ENCODE results near the gene MBP. TPM values are rescaled to one million over a fixed set of nuclear protein-coding genes. Genes with fewer than 3 reads are reported as not detected.
"Not testable (repeated sequence)": the region's sequence is repeated elsewhere in the genome, so short reads cannot be mapped to it uniquely, and the experiment has no call there.

MBP gene
- polyA plus RNA-seq, 4 donors, result 19.6 to 25.1 (median 20.5) TPM

DNA sequence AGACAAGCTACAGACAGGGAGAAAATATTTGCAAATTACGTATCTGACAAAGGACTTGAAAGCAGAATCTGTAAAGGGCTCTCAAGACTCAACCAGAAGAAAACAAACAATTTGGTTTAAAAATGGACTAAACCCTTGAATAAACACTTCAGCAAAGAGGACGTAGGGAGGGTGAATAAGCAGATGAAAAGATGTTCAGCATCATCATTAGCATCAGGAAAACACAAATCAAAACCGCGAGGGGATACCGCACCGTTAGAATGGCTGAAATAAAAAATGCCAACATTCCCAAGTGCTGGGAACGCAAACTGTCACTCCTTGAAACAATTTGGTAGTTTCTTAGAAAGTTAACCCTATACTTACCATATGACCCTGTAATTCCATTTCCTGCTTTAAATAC, 136.7 kb downstream of the MBP start:
- DNase-seq (ENCODE audit: low read depth in 4 of 4, low spot score in 3 of 4), result no peak

DNA sequence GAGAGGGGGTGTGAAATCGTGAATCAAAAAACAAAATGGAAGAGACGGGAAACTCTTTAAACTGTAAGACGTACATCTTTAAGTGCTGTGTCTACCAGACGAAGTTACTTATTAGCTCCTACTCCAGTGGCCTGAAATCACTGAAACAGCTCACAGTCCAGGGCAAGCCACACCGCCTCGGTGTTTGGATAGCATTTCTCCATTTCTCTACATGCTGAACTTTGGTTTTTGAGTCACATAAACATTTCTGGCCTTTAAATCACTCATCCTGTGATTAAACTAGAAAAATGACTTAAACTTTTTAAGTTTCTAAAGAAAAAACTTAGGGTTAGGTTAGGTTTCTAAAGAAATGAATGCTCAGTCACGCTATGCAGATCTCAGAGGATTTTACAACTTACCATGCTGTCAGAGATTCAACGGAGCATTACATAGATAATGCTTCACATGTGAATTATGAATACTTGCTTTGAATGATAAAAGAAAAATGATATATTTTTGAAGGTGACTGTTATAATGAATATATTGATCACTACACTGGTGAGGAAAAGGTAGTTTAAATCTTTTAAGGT, 138.4 kb downstream of the MBP start:
- DNase-seq (ENCODE audit: low read depth in 4 of 4, low spot score in 3 of 4), result no peak

GRCh38 chr18:76993573-76993972, 139.0 kb downstream of the MBP start:
- DNase-seq (ENCODE audit: low read depth in 4 of 4, low spot score in 3 of 4), result no peak

DNA sequence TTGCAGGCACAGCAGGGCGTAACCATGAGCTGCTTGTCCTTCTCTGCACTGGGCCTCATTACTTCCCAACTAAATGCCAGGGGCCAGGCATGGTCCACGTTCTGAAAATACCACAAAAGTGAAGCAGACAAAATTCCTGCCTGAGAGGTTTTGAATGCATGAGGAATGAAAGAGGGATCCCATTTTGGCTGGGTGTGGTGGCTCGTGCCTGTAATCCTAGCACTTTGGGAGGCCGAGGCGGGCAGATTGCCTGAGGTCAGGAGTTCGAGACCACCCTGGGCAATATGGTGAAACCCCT, 139.5 kb downstream of the MBP start:
- DNase-seq (ENCODE audit: low read depth in 4 of 4, low spot score in 3 of 4), result no peak

- no peak for DNase-seq (ENCODE audit: low read depth in 4 of 4, low spot score in 3 of 4)
Measured at GRCh38 chr18:76992226-76993084, 140.1 kb downstream of the MBP start.

GRCh38 chr18:76991021-76991688, 141.4 kb downstream of the MBP start:
- no peak for DNase-seq (ENCODE audit: low read depth in 4 of 4, low spot score in 3 of 4)

GRCh38 chr18:76990343-76991020, 142.1 kb downstream of the MBP start:
- DNase-seq (ENCODE audit: low read depth in 4 of 4, low spot score in 3 of 4), result not testable (repeated sequence)

- no peak for DNase-seq (ENCODE audit: low read depth in 4 of 4, low spot score in 3 of 4)
Measured at GRCh38 chr18:76989647-76990190, 142.9 kb downstream of the MBP start.

GRCh38 chr18:76988827-76989646, 143.5 kb downstream of the MBP start:
- no peak for DNase-seq (ENCODE audit: low read depth in 4 of 4, low spot score in 3 of 4)

- DNase-seq (ENCODE audit: low read depth in 4 of 4, low spot score in 3 of 4), result no peak
Measured at GRCh38 chr18:76988031-76988826, 144.4 kb downstream of the MBP start.

DNA sequence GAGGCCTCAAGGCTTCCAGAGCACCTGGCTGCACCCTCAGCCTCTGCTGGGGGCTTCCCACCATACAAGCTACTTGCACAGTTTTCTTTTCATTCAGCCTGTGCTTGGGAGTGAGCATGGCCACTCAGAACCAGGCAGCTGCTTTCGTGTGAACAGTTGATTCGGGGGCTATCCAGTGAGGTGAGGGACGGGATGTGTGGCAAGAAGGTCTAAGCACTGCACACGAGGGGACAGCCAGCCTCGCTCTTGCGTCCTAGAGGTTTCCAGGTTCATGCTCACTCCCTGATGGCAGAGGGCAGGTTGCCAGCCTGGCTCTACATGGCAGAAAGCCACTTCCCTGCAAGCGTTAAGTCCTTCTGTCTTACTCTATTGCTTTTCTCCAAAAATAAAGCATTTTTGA, 146.2 kb downstream of the MBP start:
- no peak for DNase-seq (ENCODE audit: low read depth in 4 of 4, low spot score in 3 of 4)

GRCh38 chr18:76985951-76986236, 146.7 kb downstream of the MBP start:
- DNase-seq (ENCODE audit: low read depth in 4 of 4, low spot score in 3 of 4), result no peak

- no peak for DNase-seq (ENCODE audit: low read depth in 4 of 4, low spot score in 3 of 4)
Measured at GRCh38 chr18:76985156-76985950, 147.2 kb downstream of the MBP start.

DNA sequence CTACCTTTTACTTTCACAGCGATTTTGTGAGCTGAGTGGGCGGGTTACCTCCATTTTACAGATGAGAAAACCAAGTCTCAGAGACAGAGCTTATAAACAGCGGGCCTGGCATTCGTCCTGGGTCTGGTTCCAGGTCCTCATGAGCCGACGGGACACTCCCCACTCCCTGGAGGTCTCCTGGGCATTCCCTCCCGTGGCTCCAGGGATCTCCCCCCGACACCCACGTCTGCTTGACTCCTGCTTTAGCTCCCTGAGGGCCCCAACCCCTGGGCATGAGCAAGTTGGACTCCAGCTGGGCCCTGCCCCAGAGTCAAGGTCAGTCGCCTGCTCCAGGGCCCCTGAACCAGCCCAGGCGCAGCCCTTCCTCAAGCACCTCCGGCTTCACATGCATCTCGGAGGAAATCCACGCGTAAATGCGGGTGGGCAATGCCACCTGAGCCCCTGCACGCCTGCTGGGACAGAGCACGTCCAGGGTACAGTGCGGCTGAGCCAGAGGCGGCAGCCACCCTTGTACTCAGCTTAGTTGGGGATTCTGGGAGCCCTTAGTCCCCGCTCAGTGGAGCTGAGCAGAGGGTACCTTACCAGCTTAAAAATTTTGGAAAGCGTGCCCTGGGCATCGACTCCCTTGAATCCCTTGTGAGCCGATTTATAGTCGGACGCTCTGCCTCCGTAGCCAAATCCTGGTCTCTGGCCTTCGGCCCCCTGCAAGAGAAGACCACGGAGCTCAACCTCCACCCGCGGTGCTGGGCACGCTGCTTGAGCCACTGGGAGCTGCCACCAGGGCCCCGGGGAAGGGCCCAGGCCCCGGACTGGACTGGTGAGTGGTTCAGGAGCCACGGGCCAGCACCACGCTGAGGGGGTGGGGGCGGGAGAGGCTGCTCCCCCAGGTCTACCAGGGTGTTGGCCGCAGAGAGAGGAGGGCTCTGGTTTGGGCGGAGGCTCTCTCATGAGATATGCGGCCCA, 148.1 kb downstream of the MBP start:
- no peak for DNase-seq (ENCODE audit: low read depth in 4 of 4, low spot score in 3 of 4)

DNA sequence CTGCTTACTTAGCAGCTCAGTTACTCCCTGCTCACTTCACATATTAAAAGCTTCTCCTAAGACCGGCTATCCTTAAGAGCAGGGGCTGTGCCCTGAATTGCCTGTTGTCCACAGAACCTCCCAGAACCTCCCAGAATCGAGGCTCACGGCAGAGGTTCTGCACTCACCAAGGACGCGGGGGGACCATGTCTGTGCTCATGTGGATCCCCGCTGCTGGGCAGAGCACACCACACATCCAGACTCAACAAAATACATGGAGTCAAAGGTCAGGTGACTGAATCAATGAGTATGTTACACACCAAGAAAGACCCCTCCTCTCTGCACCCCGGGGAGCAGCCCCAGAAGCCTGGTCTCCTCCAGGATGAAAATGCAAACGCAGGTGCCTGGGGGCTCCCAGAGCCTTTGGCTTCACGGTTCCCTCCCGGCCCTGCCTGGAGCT, 149.0 kb downstream of the MBP start:
- no peak for DNase-seq (ENCODE audit: low read depth in 4 of 4, low spot score in 3 of 4)

DNA sequence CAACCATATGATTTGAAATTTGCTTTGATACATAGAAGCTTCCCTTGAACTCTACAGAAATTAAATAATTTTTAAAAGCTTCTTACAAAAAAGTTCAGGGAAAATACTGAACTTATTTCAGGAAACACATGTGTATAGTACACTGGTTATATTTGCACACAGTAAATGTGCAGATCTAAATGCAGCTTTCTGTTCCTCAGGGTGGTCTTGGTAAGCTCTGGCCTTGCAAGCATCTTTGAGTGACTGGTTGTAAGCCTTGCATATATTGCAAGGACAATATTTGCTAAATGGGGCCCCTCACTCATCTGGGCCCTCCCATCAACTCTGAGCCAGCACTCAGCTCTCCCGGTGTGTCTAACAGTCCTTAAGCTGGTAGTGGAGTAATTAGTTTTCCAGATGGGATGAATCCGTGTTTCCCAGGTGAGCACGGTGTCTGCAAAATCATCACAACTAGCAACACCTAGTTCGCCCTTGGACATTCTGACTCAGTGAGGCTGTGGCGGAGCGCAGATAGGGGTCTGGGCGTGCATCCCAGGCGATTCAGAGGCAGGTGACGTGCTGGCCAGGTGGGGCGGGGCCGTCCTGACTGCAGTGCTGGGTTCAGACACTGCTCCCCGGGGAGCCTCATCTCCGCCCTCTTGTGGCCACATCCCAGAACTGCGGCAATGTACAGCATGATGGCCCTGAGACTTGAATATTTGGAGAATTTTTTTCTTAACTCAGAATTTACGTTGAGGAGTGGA, 149.6 kb downstream of the MBP start:
- peak in 2 of 4 donors; percentile 65 to 66 for DNase-seq (ENCODE audit: low read depth in 4 of 4, low spot score in 3 of 4)

DNA sequence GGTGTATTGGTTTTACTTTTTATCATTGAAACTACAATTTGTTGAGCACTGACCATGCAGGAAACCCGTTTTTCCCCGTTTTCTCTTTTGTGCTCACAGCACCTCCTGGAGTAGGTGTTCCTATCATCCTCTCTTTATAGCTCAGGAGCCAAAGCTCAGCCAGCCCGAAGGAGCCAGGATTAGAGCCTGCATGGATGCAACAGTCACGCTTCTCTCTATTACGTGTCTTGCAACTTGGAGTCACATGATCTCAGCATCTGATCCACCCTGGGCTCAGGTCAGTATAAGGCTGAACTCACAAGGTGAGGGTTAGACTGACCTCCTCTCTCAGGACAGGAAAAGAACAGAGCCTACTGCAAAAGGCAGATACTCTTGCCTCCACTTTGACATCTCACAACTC, 150.5 kb downstream of the MBP start:
- no peak for DNase-seq (ENCODE audit: low read depth in 4 of 4, low spot score in 3 of 4)
